ENCODE results near the gene EXOC3L1.

The EXOC3L1 gene

GRCh38 chr16:67173808-67174705 lies 15.9 kb downstream of the EXOC3L1 start:
- DNase-seq (ENCODE audit: low read depth), result no peak
- TF ChIP-seq CTCF (IDR thresholded peaks at IDR 0.05; ENCODE audit: low read depth, low read length, missing control alignments), result no peak
- peak overlapping the region; percentile 33 for H3K4me3 ChIP-seq (ENCODE audit: low read depth, low read length)
- in situ Hi-C loops (cut with HindIII; ENCODE audit: low sequenced_read_pairs), result no loop called here

- no peak overlapping the region for H3K4me3 ChIP-seq (ENCODE audit: low read depth, low read length)
- TF ChIP-seq CTCF (IDR thresholded peaks at IDR 0.05; ENCODE audit: low read depth, low read length, missing control alignments), result no peak
- no peak for DNase-seq (ENCODE audit: low read depth)
- in situ Hi-C loops (cut with HindIII; ENCODE audit: low sequenced_read_pairs), result no loop called here
Observed at GRCh38 chr16:67173323-67173722, 16.6 kb downstream of the EXOC3L1 start.

- TF ChIP-seq CTCF (IDR thresholded peaks at IDR 0.05; ENCODE audit: low read depth, low read length, missing control alignments), result no peak
- DNase-seq (ENCODE audit: low read depth), result no peak
- in situ Hi-C loops (cut with HindIII; ENCODE audit: low sequenced_read_pairs), result no loop called here
- H3K4me3 ChIP-seq (ENCODE audit: low read depth, low read length), result peak overlapping the region; percentile 35
Observed at GRCh38 chr16:67170949-67171649, 18.8 kb downstream of the EXOC3L1 start.

- peak within 1 kb of the TSS; percentile 35 for H3K4me3 ChIP-seq (ENCODE audit: low read depth, low read length)
- no peak for TF ChIP-seq CTCF (IDR thresholded peaks at IDR 0.05; ENCODE audit: low read depth, low read length, missing control alignments)
- in situ Hi-C loops (cut with HindIII; ENCODE audit: low sequenced_read_pairs), result no loop called here
- DNase-seq (ENCODE audit: low read depth), result no peak
Observed at GRCh38 chr16:67170168-67170948, 19.6 kb downstream of the EXOC3L1 start, which contains the start of gene NOL3. NOL3 (plus strand) TSS chr16:67170538.

- peak; percentile 65 for TF ChIP-seq CTCF (IDR thresholded peaks at IDR 0.05; ENCODE audit: low read depth, low read length, missing control alignments)
- no peak for DNase-seq (ENCODE audit: low read depth)
- H3K4me3 ChIP-seq (ENCODE audit: low read depth, low read length), result peak overlapping the region; percentile 35
- in situ Hi-C loops (cut with HindIII; ENCODE audit: low sequenced_read_pairs), result no loop called here
Observed at GRCh38 chr16:67169642-67170167, 20.2 kb downstream of the EXOC3L1 start.

- no peak for TF ChIP-seq CTCF (IDR thresholded peaks at IDR 0.05; ENCODE audit: low read depth, low read length, missing control alignments)
- no peak for DNase-seq (ENCODE audit: low read depth)
- H3K4me3 ChIP-seq (ENCODE audit: low read depth, low read length), result no peak overlapping the region
- in situ Hi-C loops (cut with HindIII; ENCODE audit: low sequenced_read_pairs), result no loop called here
Observed at GRCh38 chr16:67169011-67169451, 20.9 kb downstream of the EXOC3L1 start.

All from astrocyte of the cerebellum (primary cell).